GM12878 (cell line): Measurements from ENCODE around the gene SYNRG. TPM values are rescaled to one million over a fixed set of nuclear protein-coding genes. Genes with fewer than 3 reads are reported as not detected.

Experiments
- BCL3 ChIP-seq: IDR thresholded peaks from 2 replicates; pipeline ENCODE4 v1.6.1; 2011; ENCODE audit warnings: borderline replicate concordance, low read depth, mild to moderate bottlenecking, moderate library complexity, low read length; ENCODE audit not compliant: insufficient read depth, poor library complexity, severe bottlenecking
- BRCA1 ChIP-seq: IDR thresholded peaks from 2 replicates; pipeline ENCODE4 v1.6.1; 2011; ENCODE audit warnings: low read depth, low read length, improper control_type of control experiment
- CBX3 ChIP-seq: fragments of 200-600 bp; sonication (generic); IDR thresholded peaks from 2 replicates; pipeline ENCODE4 v1.6.1; 2016; ENCODE audit warnings: low read depth, borderline replicate concordance
- CHD2 ChIP-seq: IDR thresholded peaks from 2 replicates; pipeline ENCODE4 v1.6.1; 2011; ENCODE audit warnings: low read depth, low read length, improper control_type of control experiment, borderline replicate concordance
- FOXK2 ChIP-seq: fragments of 450-650 bp; IDR thresholded peaks from 2 replicates; pipeline ENCODE4 v1.6.1; 2017; ENCODE audit warnings: mild to moderate bottlenecking, moderate library complexity
- HDGF ChIP-seq: fragments of 450-650 bp; IDR thresholded peaks from 2 replicates; pipeline ENCODE4 v1.6.1; 2016; ENCODE audit warnings: antibody characterized with exemption
- LARP7 ChIP-seq: fragments of 450-650 bp; IDR thresholded peaks from 2 replicates; pipeline ENCODE4 v1.6.1; 2017; ENCODE audit warnings: mild to moderate bottlenecking
- MAX ChIP-seq: IDR thresholded peaks from 2 replicates; pipeline ENCODE4 v1.6.1; 2012; ENCODE audit warnings: low read depth, low read length, improper control_type of control experiment
- MEF2A ChIP-seq: IDR thresholded peaks from 2 replicates; pipeline ENCODE4 v1.6.1; 2011; ENCODE audit warnings: low read depth, mild to moderate bottlenecking, low read length, moderate library complexity; ENCODE audit not compliant: insufficient read depth
- NBN ChIP-seq: fragments of 450-650 bp; IDR thresholded peaks from 2 replicates; pipeline ENCODE4 v1.6.1; 2016
- NRF1 ChIP-seq: conservative IDR thresholded peaks from 2 replicates; pipeline ENCODE4 v1.6.1; 2011; ENCODE audit warnings: mild to moderate bottlenecking, low read depth, low read length, improper control_type of control experiment
- PAX5 ChIP-seq: IDR thresholded peaks from 2 replicates; pipeline ENCODE4 v1.6.1; 2011; ENCODE audit warnings: low read depth, low read length, borderline replicate concordance
- POLR2AphosphoS5 ChIP-seq: IDR thresholded peaks from 2 replicates; pipeline ENCODE4 v1.6.1; 2011; ENCODE audit warnings: mild to moderate bottlenecking, low read length, inconsistent platforms
- RAD21 ChIP-seq: IDR thresholded peaks from 2 replicates; pipeline ENCODE4 v1.6.1; 2011; ENCODE audit warnings: mild to moderate bottlenecking, low read depth, low read length, moderate library complexity; ENCODE audit not compliant: insufficient read depth
- RBBP5 ChIP-seq: fragments of 200-600 bp; sonication (generic); conservative IDR thresholded peaks from 2 replicates; pipeline ENCODE4 v1.6.1; 2016
- SMARCA5 ChIP-seq: fragments of 450-650 bp; IDR thresholded peaks from 2 replicates; pipeline ENCODE4 v1.6.1; 2017; ENCODE audit warnings: mild to moderate bottlenecking
- YY1 ChIP-seq: IDR thresholded peaks from 2 replicates; pipeline ENCODE4 v1.6.1; 2011; ENCODE audit warnings: low read depth, mild to moderate bottlenecking, low read length
- ZBED1 ChIP-seq: IDR thresholded peaks from 2 replicates; pipeline ENCODE4 v1.6.1; 2016; ENCODE audit warnings: borderline replicate concordance
- ZNF24 ChIP-seq: fragments of 450-650 bp; IDR thresholded peaks from 2 replicates; pipeline ENCODE4 v1.6.1; 2017; ENCODE audit warnings: antibody characterized with exemption, mild to moderate bottlenecking
- polyA plus RNA-seq, 11 experiments: library from polyadenylated mRNA; depleted of rRNA in 4 of 11; unstranded in 6 of 11; stranded (reverse) in 5 of 11; fragments of >200 nt; fragmentation: Nextera tagmentation in 4 of 11; fragmentation: Illumina TruSeq in 1 of 11; extraction: Ambion mirVana in 4 of 11; extraction: Trizol in 1 of 11; gene quantifications; 1 replicate in 1 of 11; 2 replicates in 10 of 11; pipeline versions ENCODE4 v1.2.1 to v1.2.3, GENCODE V29; 2011 to 2016; ENCODE audit warnings: inconsistent platforms in 2 of 11, missing spikeins in 2 of 11, low read depth in 1 of 11
- total RNA-seq, 4 experiments: library from RNA; depleted of rRNA in 3 of 4; stranded (reverse); fragments of >200 nt in 3 of 4; fragmentation: Illumina TruSeq in 1 of 4; extraction: Trizol in 1 of 4; gene quantifications; 2 replicates each; pipeline versions ENCODE4 v1.2.1 to v1.2.3, GENCODE V29; 2013 to 2021
- TF ChIP-seq, protein P1 (sequence below): fragments of 450-650 bp; IDR thresholded peaks from 2 replicates; pipeline ENCODE4 v1.6.1; 2018; ENCODE audit warnings: borderline replicate concordance, mild to moderate bottlenecking; ENCODE audit not compliant: partially characterized antibody
- TF ChIP-seq, protein P2 (sequence below): IDR thresholded peaks from 2 replicates; pipeline ENCODE4 v1.6.1; 2012; ENCODE audit warnings: low read depth, low read length, improper control_type of control experiment
- TF ChIP-seq, protein P3 (sequence below): fragments of 450-650 bp; formaldehyde crosslinking; IDR thresholded peaks from 2 replicates; pipeline ENCODE4 v1.4.0; 2020; ENCODE audit warnings: mild to moderate bottlenecking, moderate library complexity

The SYNRG gene
- total and polyA plus RNA-seq, 10 of the 15 experiments (the other 5 are each of a cell fraction or from before 2014, with no cell fraction given), result 5.2 to 40.4 (median 26.7) TPM

- TF ChIP-seq POLR2AphosphoS5 (peak; percentile 85), BCL3 (peak; percentile 94), LARP7 (peak; percentile 81), NBN (no peak), CBX3 (no peak), ZNF24 (no peak), RBBP5 (no peak), FOXK2 (no peak), YY1 (peak; percentile 97), CHD2 (no peak), ZBED1 (no peak), MEF2A (peak; percentile 44; the same call in 1 of the 2 replicates), MAX (peak; percentile 99), HDGF (no peak), PAX5 (peak; percentile 45; the same call in 1 of the 2 replicates), NRF1 (no peak), BRCA1 (no peak), SMARCA5 (peak; percentile 62; the same call in 1 of the 2 replicates), RAD21 (peak; percentile 23; the same call in 1 of the 2 replicates)
- TF ChIP-seq, protein P1, sequence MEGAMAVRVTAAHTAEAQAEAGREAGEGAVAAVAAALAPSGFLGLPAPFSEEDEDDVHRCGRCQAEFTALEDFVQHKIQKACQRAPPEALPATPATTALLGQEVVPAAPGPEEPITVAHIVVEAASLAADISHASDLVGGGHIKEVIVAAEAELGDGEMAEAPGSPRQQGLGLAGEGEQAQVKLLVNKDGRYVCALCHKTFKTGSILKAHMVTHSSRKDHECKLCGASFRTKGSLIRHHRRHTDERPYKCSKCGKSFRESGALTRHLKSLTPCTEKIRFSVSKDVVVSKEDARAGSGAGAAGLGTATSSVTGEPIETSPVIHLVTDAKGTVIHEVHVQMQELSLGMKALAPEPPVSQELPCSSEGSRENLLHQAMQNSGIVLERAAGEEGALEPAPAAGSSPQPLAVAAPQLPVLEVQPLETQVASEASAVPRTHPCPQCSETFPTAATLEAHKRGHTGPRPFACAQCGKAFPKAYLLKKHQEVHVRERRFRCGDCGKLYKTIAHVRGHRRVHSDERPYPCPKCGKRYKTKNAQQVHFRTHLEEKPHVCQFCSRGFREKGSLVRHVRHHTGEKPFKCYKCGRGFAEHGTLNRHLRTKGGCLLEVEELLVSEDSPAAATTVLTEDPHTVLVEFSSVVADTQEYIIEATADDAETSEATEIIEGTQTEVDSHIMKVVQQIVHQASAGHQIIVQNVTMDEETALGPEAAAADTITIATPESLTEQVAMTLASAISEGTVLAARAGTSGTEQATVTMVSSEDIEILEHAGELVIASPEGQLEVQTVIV, result no peak
- TF ChIP-seq, protein P2, sequence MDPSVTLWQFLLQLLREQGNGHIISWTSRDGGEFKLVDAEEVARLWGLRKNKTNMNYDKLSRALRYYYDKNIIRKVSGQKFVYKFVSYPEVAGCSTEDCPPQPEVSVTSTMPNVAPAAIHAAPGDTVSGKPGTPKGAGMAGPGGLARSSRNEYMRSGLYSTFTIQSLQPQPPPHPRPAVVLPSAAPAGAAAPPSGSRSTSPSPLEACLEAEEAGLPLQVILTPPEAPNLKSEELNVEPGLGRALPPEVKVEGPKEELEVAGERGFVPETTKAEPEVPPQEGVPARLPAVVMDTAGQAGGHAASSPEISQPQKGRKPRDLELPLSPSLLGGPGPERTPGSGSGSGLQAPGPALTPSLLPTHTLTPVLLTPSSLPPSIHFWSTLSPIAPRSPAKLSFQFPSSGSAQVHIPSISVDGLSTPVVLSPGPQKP, result peak; percentile 49; the same call in 1 of the 2 replicates
- TF ChIP-seq, protein P3, sequence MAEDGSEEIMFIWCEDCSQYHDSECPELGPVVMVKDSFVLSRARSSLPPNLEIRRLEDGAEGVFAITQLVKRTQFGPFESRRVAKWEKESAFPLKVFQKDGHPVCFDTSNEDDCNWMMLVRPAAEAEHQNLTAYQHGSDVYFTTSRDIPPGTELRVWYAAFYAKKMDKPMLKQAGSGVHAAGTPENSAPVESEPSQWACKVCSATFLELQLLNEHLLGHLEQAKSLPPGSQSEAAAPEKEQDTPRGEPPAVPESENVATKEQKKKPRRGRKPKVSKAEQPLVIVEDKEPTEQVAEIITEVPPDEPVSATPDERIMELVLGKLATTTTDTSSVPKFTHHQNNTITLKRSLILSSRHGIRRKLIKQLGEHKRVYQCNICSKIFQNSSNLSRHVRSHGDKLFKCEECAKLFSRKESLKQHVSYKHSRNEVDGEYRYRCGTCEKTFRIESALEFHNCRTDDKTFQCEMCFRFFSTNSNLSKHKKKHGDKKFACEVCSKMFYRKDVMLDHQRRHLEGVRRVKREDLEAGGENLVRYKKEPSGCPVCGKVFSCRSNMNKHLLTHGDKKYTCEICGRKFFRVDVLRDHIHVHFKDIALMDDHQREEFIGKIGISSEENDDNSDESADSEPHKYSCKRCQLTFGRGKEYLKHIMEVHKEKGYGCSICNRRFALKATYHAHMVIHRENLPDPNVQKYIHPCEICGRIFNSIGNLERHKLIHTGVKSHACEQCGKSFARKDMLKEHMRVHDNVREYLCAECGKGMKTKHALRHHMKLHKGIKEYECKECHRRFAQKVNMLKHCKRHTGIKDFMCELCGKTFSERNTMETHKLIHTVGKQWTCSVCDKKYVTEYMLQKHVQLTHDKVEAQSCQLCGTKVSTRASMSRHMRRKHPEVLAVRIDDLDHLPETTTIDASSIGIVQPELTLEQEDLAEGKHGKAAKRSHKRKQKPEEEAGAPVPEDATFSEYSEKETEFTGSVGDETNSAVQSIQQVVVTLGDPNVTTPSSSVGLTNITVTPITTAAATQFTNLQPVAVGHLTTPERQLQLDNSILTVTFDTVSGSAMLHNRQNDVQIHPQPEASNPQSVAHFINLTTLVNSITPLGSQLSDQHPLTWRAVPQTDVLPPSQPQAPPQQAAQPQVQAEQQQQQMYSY (CRISPR knock-in tag), result no peak
Measured at GRCh38 chr17:37609170-37610040, at the start of gene SYNRG (continued).
